HG03060 (cell line): ENCODE data around the gene ARID1B.
"Not testable (repeated sequence)": the region's sequence is repeated elsewhere in the genome, so short reads cannot be mapped to it uniquely, and the experiment has no call there.

Source experiments
- ATAC-seq: cut with Tn5 transposase; IDR thresholded peaks from one replicate; pipeline ENCODE4 v1.9.1; 2021; ENCODE audit warnings: low read depth, moderate number of reproducible peaks; ENCODE audit not compliant: unreplicated experiment

ARID1B gene

GRCh38 chr6:157143890-157144798 lies 367.0 kb downstream of the ARID1B start:
- ATAC-seq = no peak

- no peak for ATAC-seq
Measured at GRCh38 chr6:157144859-157145568, 367.8 kb downstream of the ARID1B start.

- no peak for ATAC-seq
Measured at GRCh38 chr6:157145656-157146285, 368.6 kb downstream of the ARID1B start.

- ATAC-seq = not testable (repeated sequence)
Measured at GRCh38 chr6:157147054-157148026, 370.2 kb downstream of the ARID1B start.

GRCh38 chr6:157148391-157149323 lies 371.5 kb downstream of the ARID1B start:
- ATAC-seq = no peak

GRCh38 chr6:157150076-157150475 lies 372.9 kb downstream of the ARID1B start:
- ATAC-seq = no peak

- ATAC-seq = no peak
Measured at GRCh38 chr6:157151029-157151428, 373.9 kb downstream of the ARID1B start.

GRCh38 chr6:157151989-157152388 lies 374.8 kb downstream of the ARID1B start:
- ATAC-seq = no peak

GRCh38 chr6:157152556-157152955 lies 375.4 kb downstream of the ARID1B start:
- ATAC-seq = no peak

- ATAC-seq = no peak
Measured at GRCh38 chr6:157155804-157156203, 378.6 kb downstream of the ARID1B start.

- ATAC-seq = no peak
Measured at GRCh38 chr6:157157258-157157657, 380.1 kb downstream of the ARID1B start.

GRCh38 chr6:157158456-157158855 lies 381.3 kb downstream of the ARID1B start:
- ATAC-seq = no peak

GRCh38 chr6:157158897-157159296 lies 381.7 kb downstream of the ARID1B start:
- no peak for ATAC-seq

- no peak for ATAC-seq
Measured at GRCh38 chr6:157159348-157159747, 382.2 kb downstream of the ARID1B start.

GRCh38 chr6:157161912-157162311 lies 384.7 kb downstream of the ARID1B start:
- ATAC-seq = no peak

- no peak for ATAC-seq
Measured at GRCh38 chr6:157162766-157163433, 385.7 kb downstream of the ARID1B start.

- no peak for ATAC-seq
Measured at GRCh38 chr6:157163434-157164159, 386.4 kb downstream of the ARID1B start.

GRCh38 chr6:157164972-157165371 lies 387.8 kb downstream of the ARID1B start:
- ATAC-seq = no peak
